Astrocyte (in vitro differentiated cells and primary cell): ENCODE measurements around the gene C17orf50.

Experiments used
- CTCF ChIP-seq: IDR thresholded peaks from 2 replicates; pipeline ENCODE4 v1.5.1; 2011; ENCODE audit warnings: low read depth, mild to moderate bottlenecking, inconsistent platforms, low read length, moderate library complexity; ENCODE audit not compliant: insufficient read depth
- EZH2 ChIP-seq: IDR thresholded peaks from 2 replicates; pipeline ENCODE4 v1.6.1; 2012; ENCODE audit warnings: mild to moderate bottlenecking, low read length, inconsistent platforms; ENCODE audit not compliant: insufficient read depth

GRCh38 chr17:35747540-35748017, 13.1 kb upstream of the C17orf50 start:
- peak; percentile 82 for TF ChIP-seq CTCF
- no peak for TF ChIP-seq EZH2
